Liver (tissue), 3 donors: ENCODE data around the gene PET100.

ENCODE experiments used
- CTCF ChIP-seq: fragments of 150-350 bp; IDR thresholded peaks from 2 replicates; pipeline ENCODE4 v1.5.1; 2017; ENCODE audit warnings: improper control_type of control experiment, low read depth, low read length; ENCODE audit not compliant: missing input control
- NR2F2 ChIP-seq: IDR thresholded peaks from 2 replicates; pipeline ENCODE4 v1.6.1; 2016; ENCODE audit warnings: antibody characterized with exemption
- REST ChIP-seq: IDR thresholded peaks from 2 replicates; pipeline ENCODE4 v1.6.1; 2016; ENCODE audit warnings: antibody characterized with exemption, mild to moderate bottlenecking
- donor health status: healthy.
- donor health status: healthy.

GRCh38 chr19:7618771-7619510 lies 10.7 kb upstream of the PET100 start:
- no peak for TF ChIP-seq REST
- TF ChIP-seq CTCF = no peak
- no peak for TF ChIP-seq NR2F2
